CD4-positive, alpha-beta T cell (primary cell): ENCODE data around the gene PIP5K1B. TPM values are rescaled to one million over a fixed set of nuclear protein-coding genes. Genes with fewer than 3 reads are reported as not detected.

Source experiments
- ATAC-seq: fragments of 200-7000 bp; cut with Tn5 transposase; one replicate; pipeline ENCODE4 v1.10.0; 2022; ENCODE audit warnings: mild to moderate bottlenecking; ENCODE audit not compliant: poor library complexity
- CTCF ChIA-PET: fragments of 350-600 bp; sonication (Branson Sonifier 250); formaldehyde crosslinking; loops from one replicate; lab custom pipeline; 2021; ENCODE audit warnings: antibody characterized with exemption, inconsistent platforms; lab: Charles Lee
- POLR2A ChIA-PET: fragments of 350-600 bp; sonication (Branson Sonifier 250); formaldehyde crosslinking; loops from one replicate; lab custom pipeline; 2021; ENCODE audit warnings: antibody characterized with exemption, inconsistent platforms; lab: Charles Lee
- DNase-seq, 14 experiments: peaks; one replicate each; pipeline ENCODE4 v3.0.0-alpha.2; 2013 to 2020; ENCODE audit warnings: mixed read lengths in 2 of 14
- H3K27ac ChIP-seq, 2 donors: one replicate each; pipeline versions ENCODE4 v1.5.1 to v1.7.0; 2013; ENCODE audit warnings: low read length in 2 of 2, low read depth in 1 of 2, mild to moderate bottlenecking in 1 of 2
- H3K27me3 ChIP-seq, 2 experiments: 1 replicate in 1 of 2; 2 replicates in 1 of 2; pipeline versions ENCODE4 v1.6.1 to v1.7.0; 2013; ENCODE audit warnings: low read length in 2 of 2, control low read depth in 1 of 2, mild to moderate bottlenecking in 1 of 2, moderate library complexity in 1 of 2; ENCODE audit not compliant: insufficient read depth in 2 of 2, control insufficient read depth in 1 of 2
- H3K36me3 ChIP-seq: one replicate; pipeline ENCODE4 v1.6.1; 2013; ENCODE audit warnings: low read length, control low read depth; ENCODE audit not compliant: insufficient read depth
- H3K4me1 ChIP-seq: one replicate; pipeline ENCODE4 v1.6.1; 2013; ENCODE audit warnings: low read length, control low read depth; ENCODE audit not compliant: insufficient read depth
- H3K4me3 ChIP-seq: one replicate; pipeline ENCODE4 v1.5.1; 2013; ENCODE audit warnings: mild to moderate bottlenecking, low read length, moderate library complexity
- H3K9me3 ChIP-seq, 2 experiments: 1 replicate in 1 of 2; 2 replicates in 1 of 2; pipeline versions ENCODE4 v1.6.1 to v1.7.0; 2013; ENCODE audit warnings: low read length in 2 of 2, mild to moderate bottlenecking in 2 of 2, control low read depth in 1 of 2, moderate library complexity in 1 of 2; ENCODE audit not compliant: control insufficient read depth in 1 of 2, insufficient read depth in 1 of 2
- H3K27ac Mint-ChIP-seq: one replicate; pipeline ENCODE4 v1.8.0; 2020; ENCODE audit warnings: mixed read lengths
- H3K27me3 Mint-ChIP-seq: one replicate; pipeline ENCODE4 v1.8.0; 2021; ENCODE audit warnings: mixed read lengths
- H3K36me3 Mint-ChIP-seq: one replicate; pipeline ENCODE4 v1.8.0; 2021; ENCODE audit warnings: low read depth, mixed read lengths
- H3K4me1 Mint-ChIP-seq: one replicate; pipeline ENCODE4 v1.8.0; 2021; ENCODE audit warnings: low read depth, mixed read lengths
- H3K4me3 Mint-ChIP-seq: one replicate; pipeline ENCODE4 v1.8.0; 2020; ENCODE audit warnings: mild to moderate bottlenecking, mixed read lengths
- H3K9me3 Mint-ChIP-seq: one replicate; pipeline ENCODE4 v1.8.0; 2020; ENCODE audit warnings: mixed read lengths
- CTCF ChIP-seq: fragments of 200-600 bp; IDR thresholded peaks from one replicate; pipeline ENCODE4 v1.8.0; 2022; ENCODE audit warnings: antibody characterized with exemption, mild to moderate bottlenecking
- intact Hi-C, 2 experiments: fragments of 100-400 bp; cut with DNase I in 1 of 2; cut with micrococcal nuclease in 1 of 2; formaldehyde crosslinking; loops; one replicate each; pipeline versions ENCODE4 v1.15.1 to v1.9.0; 2023 to 2025; cut with DNase I, micrococcal nuclease
- total RNA-seq, 174 experiments: library from RNA in 2 of 174; stranded (reverse) in 2 of 174; gene quantifications; one replicate each; pipeline ENCODE4 v1.2.3 and lab custom pipeline; 2021 to 2026

Gene PIP5K1B
- total RNA-seq, 2 experiments from 2014 or later = not detected

- ATAC-seq (no peak), DNase-seq (no peak)
- peaks cover 0 to 4% of the 10 kb centered on the region in 2 experiments for H3K27me3 ChIP-seq
- Mint-ChIP-seq H3K4me3 (no peak overlapping the region), H3K4me1 (no peaks in the 10 kb centered on the region), H3K27ac (no peak overlapping the region), H3K36me3 (no peaks in the 10 kb centered on the region), H3K9me3 (no peaks in the 10 kb centered on the region), H3K27me3 (peaks cover 47% of the 10 kb centered on the region)
- CTCF ChIA-PET = no interaction called here
- H3K4me1 ChIP-seq = no peaks in the 10 kb centered on the region
- intact Hi-C loops = no loop called here
- H3K4me3 ChIP-seq = no peak overlapping the region
- POLR2A ChIA-PET = no interaction called here
- TF ChIP-seq CTCF = no peak
- H3K27ac ChIP-seq = no peak overlapping the region
- no peaks in the 10 kb centered on the region for H3K9me3 ChIP-seq
- H3K36me3 ChIP-seq = no peaks in the 10 kb centered on the region
These were observed 21.4 kb downstream of the PIP5K1B start for GRCh38 chr9:68726489-68726888.

GRCh38 chr9:68727636-68728035 lies 22.6 kb downstream of the PIP5K1B start:
- no peaks in the 10 kb centered on the region for H3K36me3 ChIP-seq
- no peak for DNase-seq
- H3K4me1 ChIP-seq = no peaks in the 10 kb centered on the region
- Mint-ChIP-seq H3K4me3 (no peak overlapping the region), H3K9me3 (no peaks in the 10 kb centered on the region), H3K27ac (no peak overlapping the region), H3K27me3 (peaks cover 56% of the 10 kb centered on the region), H3K4me1 (no peaks in the 10 kb centered on the region), H3K36me3 (no peaks in the 10 kb centered on the region)
- ATAC-seq = no peak
- intact Hi-C loops = no loop called here
- POLR2A ChIA-PET = no interaction called here
- H3K4me3 ChIP-seq = no peak overlapping the region
- peaks cover 0 to 4% of the 10 kb centered on the region in 2 experiments for H3K27me3 ChIP-seq
- CTCF ChIA-PET = no interaction called here
- no peak overlapping the region for H3K27ac ChIP-seq
- H3K9me3 ChIP-seq = no peaks in the 10 kb centered on the region
- TF ChIP-seq CTCF = no peak

- POLR2A ChIA-PET = no interaction called here
- Histone ChIP-seq H3K9me3 (no peaks in the 10 kb centered on the region), H3K27me3 (peaks cover 0 to 4% of the 10 kb centered on the region in 2 experiments), H3K4me3 (no peak overlapping the region), H3K27ac (no peak overlapping the region), H3K36me3 (no peaks in the 10 kb centered on the region), H3K4me1 (no peaks in the 10 kb centered on the region)
- ATAC-seq (no peak), DNase-seq (no peak)
- no peaks in the 10 kb centered on the region for H3K9me3 Mint-ChIP-seq
- CTCF ChIA-PET = interaction anchor here (1.1 kb wide), 1 partner anchor 9 kb away, joined by 3 read pairs; no protein-coding TSS in a partner anchor
- no peaks in the 10 kb centered on the region for H3K4me1 Mint-ChIP-seq
- H3K27me3 Mint-ChIP-seq = peaks cover 49% of the 10 kb centered on the region
- intact Hi-C loops = no loop called here
- H3K36me3 Mint-ChIP-seq = no peaks in the 10 kb centered on the region
- no peak overlapping the region for H3K4me3 Mint-ChIP-seq
- no peak for TF ChIP-seq CTCF
- no peak overlapping the region for H3K27ac Mint-ChIP-seq
These were observed 23.7 kb downstream of the PIP5K1B start for GRCh38 chr9:68728731-68729130.
